GM18519 (cell line): ENCODE data around the gene RNU6-1.

Experiments
- ATAC-seq: cut with Tn5 transposase; IDR thresholded peaks from one replicate; pipeline ENCODE4 v1.9.1; 2021; ENCODE audit warnings: mild to moderate bottlenecking, moderate library complexity; ENCODE audit not compliant: unreplicated experiment, low FRiP score

The RNU6-1 gene

GRCh38 chr15:67822537-67823313, 17.1 kb downstream of the RNU6-1 start:
- ATAC-seq: no peak

- ATAC-seq: no peak
These were observed 17.9 kb downstream of the RNU6-1 start for GRCh38 chr15:67821784-67822440.

DNA sequence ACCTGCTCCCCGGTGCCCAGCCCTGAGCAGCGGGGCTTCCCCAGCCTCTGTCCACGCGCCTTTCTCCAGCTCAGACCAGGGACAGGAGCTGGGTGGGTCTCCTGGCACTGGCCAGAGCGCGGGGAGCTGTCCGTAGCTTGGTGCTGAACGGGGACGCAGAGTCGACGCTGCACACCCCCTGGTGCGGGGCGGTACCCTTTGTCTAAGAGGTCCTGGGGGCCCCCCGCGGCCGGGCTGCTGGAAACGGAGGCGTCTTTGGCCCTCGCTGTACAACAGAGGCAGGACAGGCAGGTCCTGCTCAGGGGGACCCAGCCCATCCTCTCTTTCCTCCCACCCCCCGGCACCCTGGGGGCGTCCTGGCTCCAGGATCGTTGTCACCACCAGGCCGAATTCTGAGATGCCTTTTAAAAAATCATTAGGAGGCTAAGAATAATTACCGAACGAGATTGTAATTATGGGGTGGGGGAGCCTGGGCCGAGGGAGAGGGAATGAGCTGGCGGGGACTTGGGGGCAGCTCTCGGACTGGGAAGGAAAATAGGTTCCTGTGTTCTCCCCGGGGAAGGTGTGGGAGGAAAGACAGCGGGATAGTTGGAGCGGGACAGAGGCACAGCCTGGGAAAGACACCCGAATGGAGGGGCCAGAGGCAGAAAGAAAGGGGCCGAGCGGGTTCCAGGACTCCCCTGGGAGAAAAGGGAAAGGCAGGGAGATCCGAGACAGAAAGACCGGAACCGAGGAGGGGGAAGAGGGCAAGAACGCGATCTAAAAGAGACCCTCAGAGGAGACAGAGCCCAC, 18.7 kb downstream of the RNU6-1 start:
- no peak for ATAC-seq

- no peak for ATAC-seq
These were observed 19.5 kb downstream of the RNU6-1 start for GRCh38 chr15:67820122-67820991.

- ATAC-seq: no peak
These were observed 20.2 kb downstream of the RNU6-1 start for GRCh38 chr15:67819636-67820035.

DNA sequence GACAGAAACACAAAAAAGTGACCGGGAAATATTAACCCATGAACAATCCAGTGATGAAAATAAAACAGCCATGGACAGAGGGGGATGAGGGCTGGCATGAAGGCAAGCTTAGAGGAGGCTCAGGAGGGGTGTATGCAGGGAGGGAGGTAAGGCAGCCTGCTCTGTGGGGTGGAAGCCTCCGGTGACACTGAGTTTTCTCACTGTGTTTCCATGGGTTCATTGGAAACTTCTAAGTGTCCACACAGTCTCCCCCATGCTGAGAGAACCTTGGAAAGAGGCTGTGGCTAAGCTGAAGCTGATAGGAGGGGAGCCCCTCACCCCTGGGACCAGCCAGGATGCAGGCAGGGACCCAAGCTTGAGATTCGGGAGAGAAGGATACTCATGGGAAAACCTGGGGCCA, 21.4 kb downstream of the RNU6-1 start:
- ATAC-seq: no peak

DNA sequence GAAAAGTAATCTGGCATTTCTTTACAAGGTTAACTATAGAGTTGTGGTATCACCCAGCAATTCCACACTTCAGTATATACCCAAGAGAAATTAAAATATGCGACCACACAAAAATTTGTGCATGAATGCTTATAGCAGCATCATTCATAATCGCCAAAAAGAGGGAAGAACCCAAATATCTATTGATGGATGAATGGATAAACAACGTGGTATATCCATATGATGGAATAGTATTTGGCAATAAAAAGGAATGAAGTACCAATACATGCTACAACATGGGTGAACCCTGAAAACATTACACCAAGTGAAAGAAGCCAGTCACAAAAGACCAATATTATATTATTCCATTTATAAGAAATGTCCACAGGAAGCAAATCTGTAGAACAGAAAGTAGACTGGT, 23.2 kb downstream of the RNU6-1 start:
- ATAC-seq: no peak

DNA sequence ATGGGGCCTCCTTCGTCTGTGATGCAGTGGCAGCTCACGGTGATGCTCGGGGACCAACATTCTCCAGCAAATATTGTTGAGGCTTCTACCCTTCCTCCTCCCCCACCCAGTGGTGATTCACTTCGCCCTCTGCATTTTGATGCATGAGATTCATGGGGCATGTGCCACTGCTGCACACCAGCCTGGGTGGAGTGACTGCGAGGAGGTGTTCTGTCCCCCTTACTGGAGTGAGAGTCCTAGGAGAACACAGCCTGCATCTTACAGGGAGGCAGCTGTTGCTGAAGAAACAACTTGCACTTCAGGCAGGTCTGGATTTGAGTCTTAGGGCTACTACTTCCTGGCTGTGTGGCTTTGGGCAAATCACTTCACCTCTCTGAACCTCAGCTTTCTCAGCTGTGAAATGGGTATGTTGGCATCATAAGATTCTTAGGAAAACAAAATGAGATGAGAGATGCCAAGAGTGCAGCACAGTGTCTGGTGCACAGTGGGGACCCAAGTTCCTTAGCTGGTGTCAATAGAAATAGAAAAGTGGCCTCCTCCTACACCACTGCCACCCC, 24.7 kb downstream of the RNU6-1 start:
- ATAC-seq: no peak

GRCh38 chr15:67813104-67813634, 26.7 kb downstream of the RNU6-1 start:
- ATAC-seq: no peak

- ATAC-seq: no peak
These were observed 27.6 kb downstream of the RNU6-1 start for GRCh38 chr15:67812241-67812644.

GRCh38 chr15:67809866-67810265, 30.0 kb downstream of the RNU6-1 start:
- ATAC-seq: no peak

GRCh38 chr15:67809441-67809840, 30.4 kb downstream of the RNU6-1 start:
- ATAC-seq: no peak

DNA sequence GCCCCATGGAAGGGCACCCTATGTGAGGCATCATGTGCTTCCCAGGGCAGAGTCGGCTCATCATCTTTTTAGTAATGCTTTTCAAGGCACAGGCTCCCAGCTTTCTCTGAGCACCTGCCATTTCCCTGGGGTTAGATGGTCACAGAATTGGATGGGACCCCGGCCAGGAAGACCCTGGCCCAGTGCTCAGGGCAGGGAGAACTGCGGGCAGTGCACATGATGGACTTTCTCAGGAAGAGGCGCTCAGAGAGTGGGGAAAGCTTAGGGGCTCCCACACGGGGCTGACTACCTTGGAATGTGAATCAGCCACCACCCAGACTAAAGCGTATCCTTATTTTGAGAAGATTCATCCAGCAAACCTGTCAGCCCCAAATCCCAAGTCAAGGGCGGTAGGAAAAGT, 31.0 kb downstream of the RNU6-1 start:
- no peak for ATAC-seq

GRCh38 chr15:67807836-67808235, 32.0 kb downstream of the RNU6-1 start:
- no peak for ATAC-seq

- ATAC-seq: no peak
These were observed 32.7 kb downstream of the RNU6-1 start for GRCh38 chr15:67807141-67807540.

GRCh38 chr15:67806536-67806935, 33.3 kb downstream of the RNU6-1 start:
- no peak for ATAC-seq

- ATAC-seq: no peak
These were observed 34.0 kb downstream of the RNU6-1 start for GRCh38 chr15:67805666-67806516.

GRCh38 chr15:67805008-67805665, 34.7 kb downstream of the RNU6-1 start:
- ATAC-seq: no peak
